GM21390 (cell line): ENCODE data around the gene GALM.

Experiments
- ATAC-seq: cut with Tn5 transposase; IDR thresholded peaks from one replicate; pipeline ENCODE4 v1.9.1; 2021; ENCODE audit not compliant: unreplicated experiment

Gene GALM

DNA sequence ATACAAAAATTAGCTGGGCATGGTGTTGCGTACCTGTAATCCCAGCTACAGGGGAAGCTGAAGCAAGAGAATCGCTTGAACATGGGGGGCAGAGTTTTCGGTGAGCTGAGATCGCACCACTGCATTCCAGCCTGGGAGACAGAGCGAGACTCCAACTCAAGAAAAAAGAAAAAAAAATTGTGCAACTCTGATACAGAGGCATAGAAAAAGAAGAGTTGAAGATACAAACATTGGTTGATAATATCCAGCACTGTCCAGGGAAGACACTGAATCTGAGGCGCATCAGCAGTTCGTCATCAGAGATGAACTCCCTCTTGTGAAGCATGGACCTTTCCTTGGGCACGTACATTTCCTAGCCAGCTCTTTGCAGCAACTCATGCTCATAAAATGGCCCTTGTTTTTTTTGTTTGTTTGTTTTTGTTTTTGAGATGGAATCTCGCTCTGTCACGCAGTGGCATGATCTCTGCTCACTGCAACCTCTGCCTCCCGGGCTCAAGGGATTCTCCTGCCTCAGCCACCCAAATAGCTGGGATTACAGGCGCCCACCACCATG lies 16.7 kb upstream of the GALM start:
- no peak for ATAC-seq

DNA sequence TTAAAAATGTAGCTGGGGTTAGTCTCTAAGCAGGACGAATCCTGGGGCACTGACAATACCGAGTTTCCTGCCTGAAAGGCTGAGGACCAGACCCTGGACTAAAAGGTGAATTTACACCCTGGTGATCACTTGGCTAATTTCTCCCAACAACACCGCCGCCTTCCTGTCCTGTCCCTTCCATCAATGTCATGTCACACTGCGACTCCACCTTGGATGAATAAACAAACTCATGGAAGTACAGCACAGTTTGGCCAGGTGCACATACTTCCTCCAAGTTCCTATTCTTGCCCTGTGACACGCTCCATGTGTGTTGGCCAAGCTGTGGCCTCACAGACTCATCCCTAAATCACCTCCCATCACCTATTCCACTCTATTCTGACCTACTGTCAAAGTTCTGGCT lies 15.9 kb upstream of the GALM start:
- no peak for ATAC-seq

GRCh38 chr2:38650717-38651116 lies 15.2 kb upstream of the GALM start:
- no peak for ATAC-seq

DNA sequence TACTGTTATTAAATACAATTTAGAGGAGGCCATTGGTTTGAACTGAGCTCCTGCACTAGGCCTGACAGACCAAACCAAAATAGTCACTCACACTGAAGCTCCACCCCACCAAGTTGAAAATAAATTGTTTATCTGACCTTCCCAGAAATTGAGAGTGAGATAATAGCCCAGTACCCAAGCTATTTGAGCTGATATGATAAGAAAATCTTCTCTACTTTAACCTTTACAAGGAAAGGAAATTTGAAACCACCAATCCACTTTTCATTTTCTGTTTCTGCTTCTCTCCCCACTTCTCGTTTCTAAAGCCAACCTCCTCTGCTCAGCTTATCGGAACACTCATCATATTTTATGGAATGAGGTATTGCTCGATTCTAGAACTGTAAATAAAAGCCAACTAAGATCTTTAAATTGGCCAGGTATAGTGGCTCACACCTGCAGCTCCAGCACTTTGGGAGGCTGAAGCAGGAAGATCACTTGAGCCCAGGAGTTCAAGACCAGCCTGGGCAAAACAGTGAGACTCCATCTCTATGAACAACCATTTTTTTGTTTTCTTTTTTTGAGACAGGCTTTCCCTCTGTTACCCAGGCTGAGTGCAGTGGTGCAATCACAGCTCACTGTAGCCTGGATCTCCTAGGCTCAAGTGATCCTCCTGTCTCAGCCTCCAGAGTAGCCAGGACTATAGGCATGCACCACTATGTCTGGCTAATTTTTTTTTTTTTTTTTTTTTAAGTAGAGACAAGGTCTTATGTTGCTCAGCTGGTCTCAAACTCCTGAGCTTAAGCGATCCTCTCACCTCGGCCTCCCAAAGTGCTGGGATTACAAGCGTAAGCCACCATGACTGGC lies 13.3 kb upstream of the GALM start:
- no peak for ATAC-seq

- no peak for ATAC-seq
Measured at GRCh38 chr2:38653380-38653714, 12.6 kb upstream of the GALM start.

- ATAC-seq: no peak
Measured at GRCh38 chr2:38653715-38654527, 12.0 kb upstream of the GALM start.

- no peak for ATAC-seq
Measured at GRCh38 chr2:38654528-38655381, 11.2 kb upstream of the GALM start.

- no peak for ATAC-seq
Measured at GRCh38 chr2:38655441-38655840, 10.5 kb upstream of the GALM start.

GRCh38 chr2:38656866-38657480 lies 8.9 kb upstream of the GALM start:
- ATAC-seq: no peak

DNA sequence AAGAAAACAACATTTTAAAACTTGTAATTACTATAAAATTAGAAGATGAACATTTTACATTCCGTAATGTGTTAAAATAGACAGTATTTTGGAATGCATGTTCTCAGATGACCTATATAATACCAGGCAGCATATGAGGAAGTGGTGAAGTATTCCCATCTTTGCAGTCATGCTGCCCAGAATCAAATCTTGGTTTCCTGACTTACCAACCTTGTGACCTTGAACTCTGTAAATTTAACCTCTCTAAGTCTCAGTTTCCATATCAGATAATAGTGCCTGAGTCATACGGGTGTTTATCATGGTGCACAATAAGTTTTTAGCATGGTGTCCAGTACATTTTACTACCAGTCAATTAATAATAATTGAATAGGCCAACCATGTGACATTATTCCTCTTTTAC lies 7.3 kb upstream of the GALM start:
- ATAC-seq: no peak

GRCh38 chr2:38659115-38659514 lies 6.8 kb upstream of the GALM start:
- no peak for ATAC-seq

GRCh38 chr2:38660282-38660681 lies 5.6 kb upstream of the GALM start:
- ATAC-seq: no peak

- no peak for ATAC-seq
Measured at GRCh38 chr2:38661306-38661705, 4.6 kb upstream of the GALM start.

DNA sequence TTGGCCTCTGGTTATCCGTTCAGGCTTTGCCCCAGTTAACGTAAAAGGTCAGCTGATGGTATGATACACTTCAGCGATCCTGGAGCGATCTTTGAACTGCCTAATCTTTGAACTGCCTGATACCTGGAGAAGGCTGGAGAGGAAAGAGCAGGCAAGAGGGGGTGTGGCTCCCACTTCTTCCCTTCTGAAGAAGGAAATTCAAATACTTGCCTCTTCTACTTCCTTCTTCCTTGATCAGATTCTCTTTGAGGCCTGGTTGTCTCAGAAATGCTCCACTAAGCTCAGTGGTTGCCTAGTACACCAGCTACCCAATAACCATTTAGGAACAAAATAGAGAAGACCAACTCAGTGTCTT lies 619 bp downstream of the GALM start:
- no peak for ATAC-seq

DNA sequence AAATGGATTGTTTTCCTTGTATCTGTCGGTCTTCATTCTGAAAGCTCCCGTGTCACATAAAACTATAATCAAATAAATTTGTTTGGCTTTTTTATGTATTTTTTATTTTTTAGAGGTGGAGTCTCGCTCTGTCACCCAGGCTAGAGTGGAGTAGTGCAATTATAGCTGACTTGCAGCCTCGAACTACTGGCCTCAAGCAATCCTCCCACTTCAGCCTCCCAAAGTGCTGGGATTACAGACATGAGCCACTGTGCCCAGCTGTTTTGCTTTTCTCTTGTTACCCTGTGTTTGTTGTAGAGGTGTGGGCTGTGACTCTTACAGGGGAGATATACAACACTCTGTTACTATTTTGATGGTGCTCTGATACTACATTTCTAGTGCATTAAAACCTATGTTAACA lies 2.2 kb downstream of the GALM start:
- no peak for ATAC-seq

- no peak for ATAC-seq
Measured at GRCh38 chr2:38668779-38669479, 3.0 kb downstream of the GALM start.

GRCh38 chr2:38671303-38671702 lies 5.4 kb downstream of the GALM start:
- ATAC-seq: no peak

- ATAC-seq: no peak
Measured at GRCh38 chr2:38671946-38672345, 6.0 kb downstream of the GALM start.

DNA sequence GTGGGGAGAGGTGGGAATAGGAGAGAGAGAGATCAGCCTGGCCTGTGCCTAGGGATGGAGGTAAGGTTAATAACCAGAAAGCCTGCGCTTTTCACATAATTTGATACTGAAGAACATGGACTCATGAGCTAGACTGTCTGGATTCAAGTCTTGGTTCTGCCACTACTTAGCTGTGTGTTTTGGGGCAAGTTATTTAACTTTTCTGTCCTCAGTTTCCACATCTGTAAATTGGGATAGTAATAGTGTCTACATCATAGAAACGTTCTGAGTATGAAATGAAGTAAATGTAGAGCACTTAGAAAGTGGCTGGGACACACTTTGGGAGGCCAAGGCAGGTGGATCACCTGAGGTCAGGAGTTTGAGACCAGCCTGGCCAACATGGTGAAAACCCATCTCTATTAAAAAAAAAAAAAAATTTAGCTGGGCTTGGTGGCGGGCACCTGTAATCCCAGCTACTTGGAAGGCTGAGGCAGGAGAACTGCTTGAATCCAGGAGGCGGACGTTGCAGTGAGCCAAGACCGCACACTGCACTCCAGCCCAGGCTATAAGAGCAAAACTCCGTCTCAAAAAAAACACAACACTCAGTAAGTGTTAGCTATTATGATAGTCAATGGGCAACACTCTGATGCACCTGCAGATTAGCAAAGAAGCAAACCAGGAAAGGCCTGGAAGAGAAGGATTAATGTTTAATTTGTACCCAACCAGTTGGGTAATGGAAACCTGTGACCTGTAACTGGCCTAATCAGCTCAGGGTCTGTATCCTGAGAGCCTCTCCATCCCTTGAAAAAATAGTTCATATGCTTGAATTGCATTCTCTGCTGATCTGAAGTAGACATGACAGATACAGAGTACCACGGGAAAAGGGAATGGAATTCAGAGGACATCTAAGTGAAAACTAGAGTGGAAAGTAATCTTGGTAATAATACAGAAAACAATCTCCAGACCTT lies 6.8 kb downstream of the GALM start:
- no peak for ATAC-seq
